GM12801 (cell line): Measurements from ENCODE around the gene CNTNAP5.

Experiments used
- CTCF ChIP-seq: IDR thresholded peaks from one replicate; pipeline ENCODE4 v1.5.1; 2011; ENCODE audit warnings: control low read depth; ENCODE audit not compliant: insufficient read length; ENCODE audit errors: extremely low read depth

Gene CNTNAP5

GRCh38 chr2:124320051-124320688 is 295.1 kb downstream of the CNTNAP5 start:
- no peak for TF ChIP-seq CTCF

- no peak for TF ChIP-seq CTCF
These were observed 298.2 kb downstream of the CNTNAP5 start for GRCh38 chr2:124323321-124323720.

DNA sequence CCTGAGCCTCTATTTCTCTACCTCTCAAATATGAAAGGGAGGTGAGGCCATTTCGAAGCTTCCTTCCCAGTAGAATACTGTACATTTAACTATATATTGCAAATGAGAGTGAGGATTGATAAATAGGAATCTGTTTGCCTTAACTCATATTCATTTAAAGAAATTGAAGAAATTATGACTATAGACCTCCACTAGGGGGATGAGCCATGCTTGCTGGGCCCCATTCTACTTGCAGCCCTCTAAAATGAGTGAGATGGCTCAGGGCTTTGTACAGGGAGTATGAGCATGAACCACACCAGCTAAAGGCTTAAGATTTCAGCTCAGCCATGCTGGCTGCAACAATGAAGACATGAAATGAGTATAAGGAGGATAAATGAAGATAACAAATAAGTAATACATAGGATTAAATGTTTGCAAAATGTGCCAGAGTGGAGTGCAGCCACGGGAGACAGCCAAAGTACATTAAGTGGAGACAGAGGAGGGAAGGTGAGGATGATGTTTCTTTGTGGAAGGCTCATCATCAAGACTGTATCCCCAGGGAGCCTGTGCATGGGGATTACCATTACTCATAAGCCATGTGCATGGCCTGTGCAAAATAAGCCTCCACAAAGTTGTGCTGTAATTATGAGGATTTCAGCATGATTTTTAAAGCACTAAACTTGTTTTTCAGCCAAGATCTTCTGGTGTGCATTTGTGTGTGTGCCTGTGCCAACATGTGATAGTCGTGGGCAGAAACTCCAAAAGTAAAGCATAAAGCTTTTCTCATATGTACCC is 300.8 kb downstream of the CNTNAP5 start:
- TF ChIP-seq CTCF: no peak

DNA sequence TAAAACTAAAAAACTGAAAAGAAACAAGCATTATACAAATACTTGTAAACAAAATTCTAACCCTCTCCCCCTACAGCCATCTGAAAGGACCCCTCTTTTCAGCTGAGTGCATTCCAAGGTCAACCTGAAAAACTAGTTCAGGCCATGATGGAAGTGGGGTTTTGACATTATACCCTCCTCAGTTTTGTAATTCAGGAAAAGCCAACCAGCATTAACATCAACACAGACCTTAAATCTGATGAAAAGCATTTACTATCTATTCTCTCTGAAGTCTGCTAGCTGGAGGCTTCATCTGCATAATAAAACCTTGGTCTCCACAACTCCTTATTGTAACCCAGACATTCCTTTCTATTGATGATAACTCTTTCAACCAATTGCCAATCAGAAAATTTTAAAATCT is 302.2 kb downstream of the CNTNAP5 start:
- no peak for TF ChIP-seq CTCF

DNA sequence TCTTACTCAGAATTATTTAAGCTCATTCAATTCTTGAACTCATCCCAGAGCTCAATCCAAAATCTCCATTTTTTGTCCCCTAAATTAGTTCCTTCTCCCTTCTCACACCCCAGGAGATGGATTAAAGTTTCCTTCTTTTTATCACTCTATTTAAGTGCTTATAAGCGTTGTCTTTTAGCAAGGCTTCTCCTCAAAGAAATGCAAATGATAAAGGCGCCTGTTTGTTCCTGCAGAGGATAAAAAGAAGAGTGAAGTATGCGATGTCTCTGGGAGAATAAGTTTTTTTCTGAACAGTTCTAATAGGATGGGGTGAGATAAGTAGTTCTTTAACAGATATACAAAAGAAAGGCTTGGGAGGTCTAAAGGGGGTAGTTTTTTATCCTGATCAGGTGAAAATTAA is 303.3 kb downstream of the CNTNAP5 start:
- no peak for TF ChIP-seq CTCF

- TF ChIP-seq CTCF: no peak
These were observed 308.7 kb downstream of the CNTNAP5 start for GRCh38 chr2:124333784-124334183.

DNA sequence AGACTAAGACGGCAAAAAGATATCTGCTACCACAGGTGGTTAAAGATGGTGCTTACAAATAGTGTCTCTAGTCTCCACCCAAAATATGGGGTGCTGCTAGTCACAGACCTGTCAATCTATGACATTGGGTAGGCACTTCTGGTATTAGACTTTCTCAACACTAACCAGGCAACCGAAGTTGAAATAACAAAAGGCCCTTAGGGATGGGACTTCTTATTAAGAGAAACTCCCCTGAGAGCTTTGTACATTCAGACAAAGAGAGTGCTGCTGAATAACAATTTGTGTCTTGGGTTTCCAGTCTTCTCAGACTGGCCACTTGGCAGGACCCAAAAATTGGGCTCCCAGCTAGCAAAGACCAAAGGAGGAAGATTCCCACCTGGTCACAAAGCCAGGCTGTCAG is 310.0 kb downstream of the CNTNAP5 start:
- no peak for TF ChIP-seq CTCF
